Activated gamma-delta T cell (primary cell): ENCODE measurements around the gene STOX1.
"Not testable (repeated sequence)": the region's sequence is repeated elsewhere in the genome, so short reads cannot be mapped to it uniquely, and the experiment has no call there.

Experiments
- DNase-seq: peaks from one replicate; lab custom pipeline; 2025; lab: John Stamatoyannopoulos, UW

STOX1 gene

DNA sequence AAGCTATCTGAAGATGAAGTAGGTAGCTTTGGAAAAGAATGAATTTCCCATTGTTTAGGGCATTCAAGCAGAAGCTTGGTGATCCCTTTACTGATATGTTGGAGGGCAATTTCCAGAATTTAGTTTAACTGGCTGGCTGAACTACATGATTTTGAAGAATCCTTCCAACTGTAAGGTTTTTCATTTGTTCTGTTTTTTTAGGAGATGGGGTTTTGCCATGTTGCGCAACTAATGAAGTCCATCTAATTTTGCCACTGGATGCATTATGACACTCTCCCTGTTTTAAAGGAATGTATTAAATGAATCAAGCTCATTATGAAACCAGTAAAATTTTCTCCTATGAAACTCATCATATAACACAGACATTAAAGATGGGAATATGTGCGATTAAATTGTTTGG is 67.7 kb downstream of the STOX1 start:
- no peak for DNase-seq

DNA sequence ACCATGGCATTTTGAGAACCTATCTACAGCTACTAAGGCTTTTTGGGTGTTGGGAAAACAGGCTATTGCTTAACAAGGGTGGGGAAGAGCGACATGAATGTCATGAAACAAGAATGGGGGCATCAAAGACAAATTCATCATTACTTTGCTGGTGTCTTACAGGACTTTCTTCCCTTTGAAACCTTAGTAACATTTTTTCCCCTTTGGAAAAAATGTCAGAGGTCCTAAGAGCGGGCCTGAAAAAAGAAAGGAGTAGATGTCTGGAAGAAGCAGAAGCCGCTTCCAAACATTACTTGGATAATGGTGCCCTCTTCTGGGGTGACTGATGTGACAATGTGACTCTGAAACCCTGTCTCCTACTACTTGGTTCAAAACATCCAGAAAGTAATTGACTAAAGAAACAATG is 70.0 kb downstream of the STOX1 start:
- DNase-seq = no peak

DNA sequence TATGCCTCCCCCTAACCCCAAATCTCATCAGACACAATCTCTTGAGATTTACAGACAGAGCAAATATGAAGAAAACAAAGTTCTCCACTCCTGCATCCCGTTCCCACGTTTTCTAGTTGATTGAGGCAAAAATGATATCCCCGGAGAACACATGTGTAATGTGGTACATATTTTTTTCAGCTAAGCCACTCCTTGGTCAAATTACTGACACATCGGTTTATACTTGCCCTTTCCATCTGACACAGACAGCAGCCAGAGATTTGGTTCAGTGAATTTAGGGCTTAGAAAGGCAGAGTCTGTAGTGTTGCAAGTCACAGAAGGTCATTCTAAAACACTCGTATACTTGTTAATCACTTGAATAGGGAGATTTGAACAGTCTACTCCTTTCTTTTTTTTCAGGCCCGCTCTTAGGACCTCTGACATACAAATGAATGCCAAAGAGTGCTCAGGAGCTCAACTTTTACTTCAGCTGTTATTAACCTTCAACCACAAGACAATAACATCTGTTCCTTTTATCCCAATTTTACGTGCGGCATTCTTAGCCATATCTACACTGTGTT is 71.9 kb downstream of the STOX1 start:
- DNase-seq = no peak

DNA sequence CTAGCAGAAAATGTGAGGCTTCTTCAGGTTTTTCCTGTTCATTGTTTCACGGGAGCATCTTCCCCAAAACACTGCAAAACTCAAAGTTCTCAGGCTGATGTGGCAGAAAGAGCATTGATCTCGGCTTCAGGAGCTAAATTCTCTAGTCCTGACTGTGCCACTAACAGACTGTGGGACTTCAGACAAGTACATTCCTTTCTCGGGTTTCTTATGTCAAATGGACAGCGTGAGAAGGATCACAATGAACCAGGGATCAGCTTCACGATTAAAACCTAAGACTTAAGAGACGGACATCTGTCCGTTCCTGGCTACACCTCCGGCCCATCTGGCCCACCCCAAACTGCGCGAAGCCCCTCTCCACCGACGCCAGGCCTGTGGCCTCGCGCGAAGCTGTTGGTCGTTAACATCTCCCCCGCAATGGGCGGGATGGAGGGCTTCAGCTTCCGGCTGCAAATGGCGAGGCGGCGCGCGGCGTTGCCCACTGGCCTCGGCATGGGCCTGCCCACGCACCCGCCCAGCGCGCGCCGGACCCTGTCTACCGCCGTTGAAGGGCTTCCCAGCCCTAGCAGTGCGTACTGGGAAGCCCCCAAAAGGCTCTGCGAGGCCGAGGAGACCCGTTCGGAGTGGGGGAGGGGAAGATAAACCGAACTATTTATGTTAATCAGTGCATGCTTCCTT is 73.2 kb downstream of the STOX1 start:
- DNase-seq = peak; percentile 50

DNA sequence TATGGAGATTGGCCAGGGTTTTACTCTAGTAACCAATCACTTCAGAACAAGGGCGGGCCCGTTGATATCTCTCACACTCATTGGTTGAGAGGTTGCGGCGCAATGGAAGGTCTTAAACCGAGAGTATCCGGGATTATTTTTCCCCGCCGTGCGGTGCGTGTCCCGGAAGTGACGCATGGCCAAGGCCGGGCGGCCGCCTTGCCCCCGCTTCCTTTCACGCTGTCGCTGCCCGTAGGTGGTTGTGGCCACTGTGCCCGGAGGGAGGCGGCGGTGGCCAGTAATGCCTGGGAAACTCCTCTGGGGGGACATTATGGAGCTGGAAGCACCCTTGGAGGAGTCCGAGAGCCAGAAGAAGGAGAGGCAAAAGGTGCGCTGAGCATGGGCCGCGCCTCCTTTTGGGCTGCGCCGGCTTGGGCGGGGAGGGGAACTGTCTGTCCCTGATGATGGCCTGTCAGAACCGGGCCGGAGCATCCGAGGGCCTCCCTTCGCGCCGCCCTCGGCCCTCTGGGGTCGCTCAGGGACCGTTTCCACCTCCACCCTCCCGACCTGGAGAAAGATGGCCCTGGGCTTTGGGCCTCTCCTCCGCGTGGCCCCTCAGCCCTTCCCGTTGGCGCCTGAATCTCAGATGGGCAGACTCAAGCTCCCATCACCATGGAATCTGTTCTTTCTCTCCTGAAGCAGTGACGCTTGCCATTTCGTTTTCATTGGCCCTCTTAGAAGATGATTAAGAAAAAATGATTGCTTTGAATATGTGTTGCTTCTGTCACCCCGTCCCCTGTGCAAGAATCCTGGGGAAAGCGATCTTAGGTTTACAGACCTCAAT is 74.0 kb downstream of the STOX1 start, which contains the start of gene DDX50:
Gene DDX50 (plus strand): TSS at position 211 of the 823 bp plus-strand sequence. CDS start 70 bp downstream, at position 281.
- peak; percentile 77 for DNase-seq

DNA sequence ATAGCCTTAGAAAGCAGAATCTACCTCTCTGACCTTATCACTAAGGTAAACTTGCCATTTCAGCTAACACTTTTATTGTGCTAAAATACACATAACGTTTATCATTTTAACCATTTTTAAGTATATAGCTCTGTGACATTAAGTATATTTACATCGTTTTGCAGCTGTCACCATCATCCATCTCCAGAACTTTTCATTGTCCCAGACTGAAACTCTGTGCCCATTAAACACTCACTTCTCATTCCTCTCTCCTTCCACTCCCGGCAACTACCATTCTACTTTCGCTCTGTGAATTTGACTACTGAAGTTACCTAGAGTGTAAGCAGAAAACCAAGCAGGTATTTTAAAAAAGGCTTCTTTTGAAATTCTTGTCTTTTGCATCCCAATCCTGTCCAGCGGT is 75.1 kb downstream of the STOX1 start:
- no peak for DNase-seq

DNA sequence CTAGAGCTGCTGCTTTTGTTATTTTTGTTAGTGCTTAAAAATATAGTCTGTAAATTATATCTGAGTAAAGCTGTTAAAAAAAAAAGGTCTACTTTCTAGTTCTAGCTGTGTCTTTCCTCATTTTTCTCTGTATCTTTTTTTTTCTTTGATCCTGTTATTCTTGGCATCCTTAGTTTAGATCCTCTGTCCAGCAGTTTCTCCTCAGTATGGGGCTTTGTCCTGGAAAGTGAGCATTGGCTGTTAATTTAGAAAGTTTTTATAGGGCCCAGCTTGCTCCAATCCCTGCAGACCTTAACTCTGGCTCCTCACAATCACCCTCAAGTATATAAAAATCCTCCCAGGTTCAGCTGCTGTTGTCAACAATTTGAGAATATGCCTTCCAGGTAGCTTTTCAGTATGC is 97.3 kb downstream of the STOX1 start:
- no peak for DNase-seq

DNA sequence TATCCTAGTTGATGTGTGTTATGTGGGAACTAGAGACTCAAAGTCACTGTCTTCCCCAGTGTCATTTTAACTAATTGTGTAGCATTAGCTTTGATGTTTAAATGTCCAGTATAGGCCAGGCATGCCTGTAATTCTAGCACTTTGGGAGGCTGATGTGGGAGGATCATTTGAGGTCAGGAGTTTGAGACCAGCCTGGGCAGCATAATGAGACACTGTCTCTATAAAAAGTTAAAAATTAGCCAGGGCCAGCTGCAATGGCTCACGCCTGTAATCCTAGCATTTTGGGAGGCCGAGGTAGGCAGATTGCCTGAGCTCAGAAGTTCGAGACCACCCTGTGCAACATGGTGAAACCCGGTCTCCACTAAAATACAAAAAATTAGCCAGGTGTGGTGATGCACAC is 98.2 kb downstream of the STOX1 start:
- no peak for DNase-seq

DNA sequence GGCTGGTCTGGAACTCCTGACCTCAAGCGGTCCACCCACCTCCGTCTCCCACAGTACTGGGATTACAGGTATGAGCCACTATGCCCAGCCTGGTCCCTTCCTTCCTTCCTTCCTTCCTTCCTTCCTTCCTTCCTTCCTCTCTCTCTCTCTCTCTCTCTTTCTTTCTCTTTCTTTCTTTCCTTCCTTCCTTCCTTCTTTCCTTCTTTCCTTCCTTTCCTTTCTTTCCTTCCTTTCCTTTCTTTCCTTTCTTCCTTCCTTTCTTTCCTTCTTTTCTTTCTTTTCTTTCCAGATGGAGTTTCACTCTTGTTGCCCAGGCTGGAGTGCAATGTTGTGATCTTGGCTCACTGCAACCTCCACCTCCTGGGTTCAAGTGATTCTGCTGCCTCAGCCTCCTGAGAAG is 101.8 kb downstream of the STOX1 start:
- DNase-seq = not testable (repeated sequence)

DNA sequence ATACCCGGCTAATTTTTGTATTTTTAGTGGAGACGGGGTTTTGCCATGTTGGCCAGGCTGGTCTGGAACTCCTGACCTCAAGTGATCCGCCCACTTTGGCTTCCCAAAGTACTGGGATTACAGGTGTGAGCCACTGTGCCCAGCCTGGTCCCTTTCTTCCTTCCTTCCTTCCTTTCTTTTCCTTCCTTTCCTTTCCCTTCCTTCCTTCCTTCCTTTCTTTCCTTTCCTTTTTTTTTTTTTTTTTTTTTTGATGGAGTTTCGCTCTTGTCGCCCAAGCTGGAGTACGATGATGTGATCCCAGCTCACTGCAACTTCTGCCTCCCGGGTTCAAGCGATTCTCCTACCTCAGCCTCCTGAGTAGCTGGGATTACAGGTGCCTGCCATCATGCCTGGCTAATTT is 102.6 kb downstream of the STOX1 start:
- not testable (repeated sequence) for DNase-seq

DNA sequence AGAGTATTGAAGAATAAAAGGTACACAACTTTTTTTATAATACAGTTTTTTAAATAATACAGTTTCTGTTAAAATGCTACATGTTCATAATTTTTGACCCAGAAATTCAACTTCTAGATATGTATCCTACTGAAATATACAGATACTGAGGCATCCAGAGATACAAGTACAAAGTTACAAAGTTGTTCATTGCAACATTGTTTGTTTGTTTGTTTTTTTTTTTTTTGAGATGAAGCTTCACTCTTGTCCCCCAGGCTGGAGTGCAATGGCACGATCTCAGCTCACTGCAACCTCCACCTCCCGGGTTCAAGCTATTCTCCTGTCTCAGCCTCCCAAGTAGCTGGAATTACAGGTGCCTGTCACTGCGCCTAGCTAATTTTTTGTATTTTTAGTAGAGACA is 105.5 kb downstream of the STOX1 start:
- not testable (repeated sequence) for DNase-seq

DNA sequence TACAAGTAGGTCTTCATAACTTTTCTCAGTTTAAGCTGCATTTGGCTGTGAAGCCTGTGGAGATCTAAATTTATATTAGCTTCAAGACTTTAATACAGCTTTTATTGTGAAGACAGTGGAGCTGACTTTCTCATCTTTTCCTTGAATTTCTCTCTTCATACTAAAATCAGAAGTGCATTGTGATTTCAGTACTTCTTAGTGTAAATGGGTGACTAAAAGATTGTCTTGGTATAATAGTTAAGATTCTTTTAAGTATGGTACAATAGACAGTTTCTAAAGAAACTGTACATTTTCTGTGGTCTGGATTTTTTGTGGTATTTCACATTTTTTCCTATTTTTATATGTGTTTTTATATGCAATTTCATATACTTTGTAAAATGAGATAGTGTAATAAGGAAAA is 107.7 kb downstream of the STOX1 start:
- no peak for DNase-seq

DNA sequence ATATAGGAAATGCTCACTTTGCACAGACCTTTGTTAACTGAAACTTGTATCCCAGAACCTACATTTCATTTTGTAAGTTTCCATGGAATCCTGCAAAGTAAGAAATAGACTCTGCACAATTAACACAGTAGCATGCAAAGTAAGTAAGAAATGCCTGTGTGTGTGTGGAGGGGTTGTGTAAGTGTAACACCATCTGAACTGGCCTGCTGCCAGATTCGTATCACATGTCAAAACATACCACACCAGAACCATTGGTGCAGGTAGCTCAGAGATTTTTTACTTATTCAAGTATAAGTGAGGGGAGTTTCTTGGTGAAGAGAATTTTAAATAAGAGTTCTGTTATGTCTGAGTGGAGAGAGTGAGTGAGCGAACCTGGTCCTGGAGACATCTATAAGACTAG is 110.8 kb downstream of the STOX1 start:
- DNase-seq = no peak

DNA sequence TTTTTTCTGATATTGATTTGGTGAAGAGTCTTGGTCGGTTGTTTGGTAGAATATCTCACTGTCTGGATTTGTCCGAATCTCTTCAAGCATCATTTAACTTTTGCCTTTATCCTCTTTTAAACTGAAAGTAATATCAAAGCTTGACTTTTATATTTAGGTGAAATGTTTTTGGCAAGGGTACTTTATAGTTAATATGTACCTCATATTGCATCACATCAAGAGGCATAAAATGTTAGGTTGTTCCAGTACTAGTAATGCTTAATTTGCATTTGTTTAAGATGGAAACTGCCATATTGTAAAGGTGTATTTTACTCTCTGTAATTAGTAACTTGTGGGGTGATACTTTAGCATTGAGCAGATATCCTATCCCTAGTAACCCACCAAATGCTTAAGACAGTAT is 111.6 kb downstream of the STOX1 start:
- no peak for DNase-seq

DNA sequence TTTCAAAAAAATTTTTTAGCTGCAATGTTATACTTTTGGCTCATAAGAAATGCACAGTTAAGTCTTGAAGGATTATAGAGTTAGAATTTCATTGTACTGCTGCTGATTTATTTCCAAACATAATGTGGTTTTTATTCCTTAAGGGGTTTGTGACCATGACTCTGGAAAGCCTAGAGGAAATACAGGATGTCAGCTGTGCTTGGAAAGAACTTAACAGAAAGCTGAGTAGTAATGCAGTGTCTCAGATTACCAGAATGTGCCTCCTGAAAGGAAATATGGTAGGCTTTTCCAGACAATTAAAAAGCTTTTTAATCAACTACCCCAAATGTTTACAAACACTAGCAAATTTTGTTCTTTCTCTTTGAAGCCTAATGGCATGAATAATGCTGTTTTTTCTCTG is 113.6 kb downstream of the STOX1 start:
- DNase-seq = not testable (repeated sequence)
